Middle frontal gyrus (tissue), 1 donor: ENCODE measurements around the gene PBLD.
"Not testable (repeated sequence)": the region's sequence is repeated elsewhere in the genome, so short reads cannot be mapped to it uniquely, and the experiment has no call there.

Source experiments
- DNase-seq: peaks from one replicate; pipeline ENCODE4 v3.0.0-alpha.2; 2015; ENCODE audit warnings: low spot score; ENCODE audit errors: extremely low spot score

PBLD gene

GRCh38 chr10:68331455-68332258 is 1.1 kb downstream of the PBLD start, which contains the start of gene HNRNPH3:
TSS of gene HNRNPH3 (plus strand) at chr10:68332064. CDS start at chr10:68337222, 5,158 bp downstream.
- peak; percentile 96 for DNase-seq

GRCh38 chr10:68330852-68331454 is 1.8 kb downstream of the PBLD start:
- no peak for DNase-seq

GRCh38 chr10:68329506-68329861 is 3.2 kb downstream of the PBLD start:
- DNase-seq, result no peak

- DNase-seq, result peak; percentile 40
These were observed 4.6 kb downstream of the PBLD start for GRCh38 chr10:68327889-68328786.

- not testable (repeated sequence) for DNase-seq
These were observed 8.3 kb downstream of the PBLD start for GRCh38 chr10:68324396-68324795.

GRCh38 chr10:68318331-68319059 is 14.2 kb downstream of the PBLD start:
- DNase-seq, result no peak

- DNase-seq, result no peak
These were observed 17.1 kb downstream of the PBLD start for GRCh38 chr10:68315582-68315981.

GRCh38 chr10:68314930-68315329 is 17.8 kb downstream of the PBLD start:
- DNase-seq, result not testable (repeated sequence)

GRCh38 chr10:68310531-68310930 is 22.2 kb downstream of the PBLD start:
- no peak for DNase-seq

GRCh38 chr10:68305854-68306253 is 26.9 kb downstream of the PBLD start:
- DNase-seq, result no peak

- no peak for DNase-seq
These were observed 28.8 kb downstream of the PBLD start for GRCh38 chr10:68303849-68304412.

- DNase-seq, result no peak
These were observed 29.9 kb downstream of the PBLD start for GRCh38 chr10:68302871-68303270.

- DNase-seq, result no peak
These were observed 30.3 kb downstream of the PBLD start for GRCh38 chr10:68302503-68302823.

- DNase-seq, result no peak
These were observed 30.8 kb downstream of the PBLD start for GRCh38 chr10:68301790-68302502.

- no peak for DNase-seq
These were observed 31.4 kb downstream of the PBLD start for GRCh38 chr10:68301301-68301700.

GRCh38 chr10:68296843-68297663 is 35.7 kb downstream of the PBLD start:
- DNase-seq, result no peak

- no peak for DNase-seq
These were observed 42.0 kb downstream of the PBLD start for GRCh38 chr10:68290736-68291135.

GRCh38 chr10:68288717-68289116 is 44.0 kb downstream of the PBLD start:
- DNase-seq, result no peak
